HG02759 (cell line): ENCODE results near the gene IP6K3.

Source experiments
- ATAC-seq: cut with Tn5 transposase; IDR thresholded peaks from one replicate; pipeline ENCODE4 v1.9.1; 2021; ENCODE audit warnings: mild to moderate bottlenecking, moderate library complexity; ENCODE audit not compliant: unreplicated experiment

The IP6K3 gene

GRCh38 chr6:33778444-33779121 is 31.9 kb upstream of the IP6K3 start:
- ATAC-seq = no peak

GRCh38 chr6:33777398-33778388 is 31.0 kb upstream of the IP6K3 start:
- ATAC-seq = no peak

GRCh38 chr6:33776764-33777163 is 30.1 kb upstream of the IP6K3 start:
- no peak for ATAC-seq

- ATAC-seq = no peak
Measured at GRCh38 chr6:33776186-33776585, 29.5 kb upstream of the IP6K3 start.

GRCh38 chr6:33774774-33775173 is 28.1 kb upstream of the IP6K3 start:
- no peak for ATAC-seq

DNA sequence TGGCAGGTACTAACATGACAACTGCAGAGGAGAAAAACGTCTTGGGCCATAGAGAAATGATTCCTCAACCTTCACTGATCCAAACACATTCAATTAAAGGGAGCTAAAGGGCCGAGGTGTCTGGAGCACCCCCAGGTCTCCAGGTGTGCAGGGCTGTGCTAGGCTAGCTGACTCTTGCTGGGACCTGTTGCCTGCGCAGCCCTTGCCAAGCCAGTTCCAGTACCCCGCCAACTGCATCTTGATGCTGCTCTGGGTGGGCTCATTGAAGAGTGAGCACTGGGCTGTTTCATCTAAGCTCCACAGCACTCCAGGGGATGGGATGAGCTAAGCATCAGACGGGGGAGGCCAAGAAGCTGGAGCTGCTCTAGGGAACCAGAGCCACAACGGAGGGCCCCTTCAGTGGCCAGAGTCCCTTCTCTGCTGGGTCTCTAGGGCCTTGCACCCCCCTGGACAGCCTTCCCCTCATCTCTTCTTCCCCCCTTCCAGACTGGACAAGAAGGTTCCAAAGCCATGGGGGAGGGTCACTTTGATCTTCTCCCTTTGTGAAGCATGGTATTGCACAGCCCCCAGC is 26.3 kb upstream of the IP6K3 start:
- no peak for ATAC-seq

DNA sequence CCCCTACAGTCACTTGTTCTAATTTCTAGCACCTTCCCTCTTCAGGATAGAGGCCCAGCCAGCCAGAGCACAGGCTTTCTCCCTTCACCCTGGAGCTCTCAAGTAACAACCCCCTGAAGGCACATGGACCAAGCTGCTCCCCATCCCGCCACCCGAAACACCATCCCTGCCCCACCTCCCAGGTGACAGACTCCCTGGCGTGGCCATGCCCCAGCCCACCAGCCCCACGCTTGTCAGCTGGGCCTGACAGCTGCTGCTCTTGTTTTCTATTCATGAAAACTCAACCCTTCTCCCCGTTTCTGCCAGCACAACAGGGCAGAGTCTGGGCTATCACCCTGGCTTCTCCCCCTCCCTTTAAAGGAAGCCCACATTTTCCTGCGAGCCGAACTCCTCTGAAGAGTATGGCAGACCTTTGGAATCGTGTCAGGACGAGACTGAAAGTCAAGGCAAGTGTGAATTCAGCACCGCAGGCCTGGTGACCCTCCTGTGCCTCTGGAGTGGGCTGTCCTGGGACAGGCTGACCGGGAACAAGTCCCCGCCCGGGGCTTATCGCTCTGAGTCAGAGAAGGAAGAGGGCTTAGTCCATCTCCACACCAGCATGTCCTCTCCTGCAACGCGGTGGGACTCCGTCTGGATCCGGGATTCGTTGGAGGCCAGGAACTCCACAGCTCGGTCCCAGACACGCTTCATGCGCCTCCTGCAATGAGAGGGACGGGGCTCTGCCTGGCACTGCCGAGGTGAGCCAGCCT is 25.6 kb upstream of the IP6K3 start:
- ATAC-seq = no peak

DNA sequence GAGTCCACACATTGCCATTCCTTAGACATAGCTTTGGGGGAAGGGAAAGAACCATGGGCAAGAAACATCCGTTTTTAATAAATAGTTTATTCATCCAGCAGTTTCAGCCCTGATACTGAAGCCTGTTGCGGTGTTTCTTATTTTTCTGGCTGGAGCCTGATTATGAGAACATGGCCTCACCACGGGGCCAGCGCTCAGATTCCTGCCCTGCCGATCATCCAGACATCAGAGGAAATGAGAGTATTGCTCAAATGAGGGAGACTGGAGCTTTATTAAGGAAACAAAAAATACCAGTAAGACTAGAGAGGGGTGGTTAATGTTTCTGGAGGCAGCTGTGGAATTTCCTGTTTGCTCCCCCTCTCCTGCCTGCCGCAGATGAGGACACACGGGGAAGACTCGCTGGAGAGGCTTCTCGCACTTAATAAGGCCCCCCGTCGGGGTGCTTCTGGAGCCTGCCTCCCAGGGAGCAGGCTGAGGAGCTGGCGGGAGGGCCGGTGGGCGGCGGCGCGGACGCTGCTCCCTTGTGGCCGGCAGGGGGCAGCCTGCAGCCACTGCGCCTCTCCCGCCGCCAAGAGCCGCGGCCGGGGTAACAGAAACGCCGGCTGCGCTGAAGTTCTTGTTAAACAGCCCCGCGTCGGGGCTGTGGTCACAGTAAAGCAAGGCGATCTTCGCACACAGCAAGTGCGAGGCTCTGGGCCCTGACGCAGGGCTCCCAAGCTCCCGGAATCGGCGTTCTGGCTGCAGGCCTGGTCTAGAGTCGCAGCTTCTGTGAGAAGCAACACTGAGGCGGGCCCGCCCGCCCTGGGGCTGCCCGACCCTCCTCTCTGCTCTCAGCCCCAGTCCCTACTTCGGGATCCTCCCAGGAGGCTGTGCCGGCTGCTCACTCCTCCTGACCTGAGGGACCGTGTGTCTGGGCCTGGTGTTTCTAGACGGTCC is 24.7 kb upstream of the IP6K3 start:
- ATAC-seq = peak; percentile 57

- no peak for ATAC-seq
Measured at GRCh38 chr6:33770833-33771145, 24.1 kb upstream of the IP6K3 start.

DNA sequence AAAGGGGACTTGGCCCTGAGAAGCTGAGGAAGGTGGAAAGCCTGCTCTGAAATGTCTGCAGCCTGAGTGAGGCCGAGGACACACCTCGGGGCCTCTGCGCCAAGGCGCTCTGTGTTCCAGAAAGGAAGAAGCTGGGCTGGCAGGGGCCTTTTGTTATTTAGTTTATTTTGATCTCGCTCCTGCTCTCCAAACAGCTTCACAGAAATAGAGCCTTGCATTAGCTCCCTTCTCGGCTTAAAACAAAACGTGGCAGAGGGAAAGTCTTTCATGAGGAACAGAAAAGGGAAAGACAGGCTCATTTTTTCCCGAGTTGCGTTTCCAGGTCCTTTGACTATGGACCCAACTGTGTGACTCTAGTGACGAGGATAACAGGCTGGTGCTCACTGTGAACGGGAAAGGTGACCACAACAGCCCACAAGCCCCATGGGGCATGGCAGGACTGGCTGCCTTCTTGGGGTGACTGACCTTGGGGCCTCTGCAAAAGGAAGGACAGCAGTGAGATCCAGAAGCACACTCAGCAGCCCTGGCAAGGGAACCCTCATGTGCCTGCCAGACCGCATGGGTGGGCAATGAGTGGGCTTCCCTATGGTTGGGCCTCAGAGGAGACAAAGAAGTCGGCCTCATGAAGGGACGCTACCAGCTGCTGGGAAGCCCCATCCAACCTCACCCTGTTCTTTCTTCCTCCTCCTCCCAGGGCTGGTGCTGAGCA is 23.6 kb upstream of the IP6K3 start:
- no peak for ATAC-seq

DNA sequence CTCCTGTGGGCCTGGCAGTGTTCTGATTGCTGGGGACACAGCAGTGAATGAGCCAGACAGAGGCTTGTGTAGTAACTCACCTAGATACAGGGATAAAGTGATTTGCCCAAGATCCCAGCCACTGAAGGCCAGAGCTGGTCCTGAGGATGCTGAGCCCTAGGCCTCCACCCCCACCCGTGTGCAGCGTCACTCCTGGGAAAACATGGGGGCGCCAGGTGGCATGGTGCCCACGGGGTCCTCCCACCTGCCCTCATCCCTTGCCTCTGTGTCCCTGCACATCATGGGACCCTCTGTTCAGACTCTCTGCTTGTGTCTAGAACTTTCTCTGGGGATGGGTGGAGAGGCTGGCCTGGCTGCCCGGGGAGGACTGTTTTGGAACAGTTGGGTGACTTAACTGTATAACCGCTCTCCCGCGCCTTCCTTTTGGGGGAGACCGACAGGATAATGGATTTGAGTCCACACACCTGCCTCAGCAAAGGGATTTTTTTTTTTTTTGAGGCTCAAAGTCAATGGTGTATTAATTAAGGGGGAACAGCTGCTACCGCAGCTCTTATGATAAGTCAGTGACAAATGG is 22.6 kb upstream of the IP6K3 start:
- no peak for ATAC-seq

GRCh38 chr6:33768644-33769120 is 22.0 kb upstream of the IP6K3 start:
- no peak for ATAC-seq

DNA sequence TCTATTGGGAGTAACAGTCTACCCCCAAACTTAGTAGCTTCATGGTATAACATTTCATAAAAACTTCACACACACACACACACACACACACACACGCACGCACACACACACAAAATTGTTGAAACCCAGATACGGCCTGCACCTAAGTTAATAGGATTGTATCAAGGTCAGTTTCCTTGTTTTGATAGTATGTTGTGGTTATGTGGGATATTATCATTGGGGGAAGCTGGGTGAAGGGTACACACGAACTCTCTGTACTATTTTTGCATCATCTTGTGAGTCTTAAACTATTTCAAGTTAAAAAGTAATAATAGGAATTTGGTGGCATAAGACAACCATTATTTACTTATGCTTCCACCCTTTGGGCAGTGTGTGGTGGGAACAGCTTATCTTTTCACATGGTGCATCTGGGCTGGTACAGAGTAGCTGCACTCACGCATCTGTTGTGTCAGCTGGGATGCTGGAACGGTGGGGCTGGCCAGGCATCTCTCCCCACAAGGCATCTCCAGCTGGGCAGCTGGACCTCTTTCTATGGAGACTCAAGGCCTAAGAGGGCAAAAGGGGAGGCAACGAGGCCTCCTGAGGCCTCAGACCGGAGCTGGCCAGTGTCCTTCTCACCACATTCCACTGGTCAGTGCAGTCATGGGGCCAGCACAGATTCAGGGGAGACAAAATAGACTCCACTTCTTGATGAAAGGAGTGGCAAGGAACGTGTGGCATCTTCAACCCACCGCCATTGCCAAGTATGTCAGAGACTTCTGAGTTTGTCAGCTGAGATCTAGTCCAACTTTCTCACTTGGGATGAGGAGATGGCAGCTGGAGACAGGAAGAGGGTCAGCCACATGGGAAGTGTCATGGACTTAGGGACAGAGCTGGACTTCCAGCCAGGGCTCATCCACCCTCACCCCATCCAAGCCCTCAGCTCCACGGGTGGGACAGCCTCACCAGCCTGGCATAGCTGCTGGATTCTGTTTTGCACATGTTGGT is 20.5 kb upstream of the IP6K3 start:
- no peak for ATAC-seq

- ATAC-seq = no peak
Measured at GRCh38 chr6:33765368-33765767, 18.7 kb upstream of the IP6K3 start.

DNA sequence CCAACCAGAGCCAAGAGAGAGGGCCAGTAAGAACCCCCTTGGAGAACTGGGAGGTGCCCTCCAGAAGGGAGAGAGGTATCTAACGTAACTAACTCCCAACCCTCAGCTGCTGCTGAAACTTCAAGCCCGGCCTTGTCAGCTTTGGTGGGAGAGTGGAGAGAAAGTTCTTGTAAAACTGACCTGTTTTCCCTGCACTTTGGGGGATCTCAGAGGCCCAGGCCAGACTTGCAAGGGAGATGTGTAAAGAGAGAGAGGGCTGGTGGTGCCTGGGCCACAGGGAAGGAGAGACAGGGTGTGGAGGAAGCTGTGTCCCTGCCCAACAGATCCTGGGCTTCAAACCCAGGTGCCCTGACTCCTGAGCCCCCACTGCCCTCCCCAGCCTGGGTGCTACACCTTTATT is 17.3 kb upstream of the IP6K3 start:
- ATAC-seq = no peak

- ATAC-seq = no peak
Measured at GRCh38 chr6:33763483-33763882, 16.8 kb upstream of the IP6K3 start.

DNA sequence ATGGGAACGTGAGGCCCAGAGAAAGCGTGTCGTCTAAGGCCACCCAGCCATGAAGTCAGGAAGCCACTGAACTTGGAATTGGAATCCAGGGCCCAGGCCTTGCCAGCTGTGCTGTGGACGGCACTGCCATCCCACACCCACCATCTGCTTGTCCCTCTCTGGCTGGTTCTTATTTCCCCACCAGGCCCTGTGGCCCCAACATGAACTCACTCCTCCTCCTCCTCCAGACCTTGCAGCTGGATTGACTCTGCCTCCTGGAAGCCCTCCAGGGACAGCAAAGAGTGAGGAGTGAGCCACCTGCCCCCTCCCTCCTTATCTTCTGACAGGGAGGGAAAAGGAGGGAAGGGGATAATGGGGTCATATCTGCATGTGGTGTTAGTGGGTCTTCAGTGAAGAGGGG is 16.0 kb upstream of the IP6K3 start:
- ATAC-seq = no peak
